WTC11 (cell line): ENCODE data around the gene HEBP1.

Experiments used
- NR1H2 ChIP-seq: sonication (generic); formaldehyde crosslinking; IDR thresholded peaks from 2 replicates; pipeline ENCODE4 v1.9.0; 2021; ENCODE audit warnings: mild to moderate bottlenecking, moderate library complexity, missing genetic modification reagents
- ZNF121 ChIP-seq: sonication (generic); formaldehyde crosslinking; IDR thresholded peaks from 2 replicates; pipeline ENCODE4 v1.8.0; 2023; ENCODE audit warnings: missing genetic modification reagents

DNA sequence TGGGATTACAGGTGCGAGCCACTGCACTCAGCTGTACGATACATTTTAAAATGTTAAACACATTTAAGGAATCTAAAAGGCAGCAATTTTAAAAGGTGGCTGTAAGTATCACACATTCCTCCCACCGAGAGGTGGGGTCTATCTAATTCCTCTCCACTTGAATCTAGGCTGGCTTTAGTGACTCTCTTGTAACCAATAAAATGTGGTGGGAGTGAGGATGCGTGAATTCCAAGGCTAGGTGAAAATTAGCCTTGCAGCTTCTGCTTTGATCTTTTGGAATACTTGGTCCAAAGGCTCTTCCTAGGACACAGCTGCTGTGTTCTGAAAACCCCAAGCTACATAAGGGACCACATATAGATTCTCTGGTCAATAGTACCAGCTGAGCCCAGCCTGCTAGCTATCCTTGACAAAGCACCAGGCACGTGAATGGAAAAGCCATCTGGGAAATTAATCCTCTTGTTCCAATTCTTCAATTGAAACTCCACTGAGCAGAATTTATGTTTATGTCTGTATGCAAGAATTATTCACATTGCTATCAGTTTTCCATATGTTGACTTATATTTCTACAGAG is 39.3 kb downstream of the HEBP1 start:
- TF ChIP-seq ZNF121, result no peak
- TF ChIP-seq NR1H2 (CRISPR knock-in tag), result no peak
